Measurements from ENCODE around the gene LGALS9.

Gene LGALS9

GRCh38 chr17:27630607-27631410 is at the start of gene LGALS9:
LGALS9 (plus strand) TSS chr17:27631188; CDS start chr17:27631266, 78 bp downstream.
- peak in 1 of 2 donors; percentile 13 for DNase-seq (ENCODE audit: low read depth in 2 of 2)

- no peak for DNase-seq (ENCODE audit: low read depth in 2 of 2)
Measured at GRCh38 chr17:27582696-27583095, 48.3 kb upstream of the LGALS9 start.

GRCh38 chr17:27585153-27585681 is 45.8 kb upstream of the LGALS9 start:
- no peak for DNase-seq (ENCODE audit: low read depth in 2 of 2)

GRCh38 chr17:27585792-27586191 is 45.2 kb upstream of the LGALS9 start:
- DNase-seq (ENCODE audit: low read depth in 2 of 2) = no peak

GRCh38 chr17:27586203-27586721 is 44.7 kb upstream of the LGALS9 start:
- DNase-seq (ENCODE audit: low read depth in 2 of 2) = no peak

GRCh38 chr17:27588354-27588753 is 42.6 kb upstream of the LGALS9 start:
- no peak for DNase-seq (ENCODE audit: low read depth in 2 of 2)

GRCh38 chr17:27590864-27591263 is 40.1 kb upstream of the LGALS9 start:
- DNase-seq (ENCODE audit: low read depth in 2 of 2) = no peak

- DNase-seq (ENCODE audit: low read depth in 2 of 2) = no peak
Measured at GRCh38 chr17:27591986-27592385, 39.0 kb upstream of the LGALS9 start.

GRCh38 chr17:27593232-27593856 is 37.6 kb upstream of the LGALS9 start:
- no peak for DNase-seq (ENCODE audit: low read depth in 2 of 2)

- no peak for DNase-seq (ENCODE audit: low read depth in 2 of 2)
Measured at GRCh38 chr17:27593857-27594255, 37.1 kb upstream of the LGALS9 start.

- no peak for DNase-seq (ENCODE audit: low read depth in 2 of 2)
Measured at GRCh38 chr17:27595208-27595607, 35.8 kb upstream of the LGALS9 start.

- no peak for DNase-seq (ENCODE audit: low read depth in 2 of 2)
Measured at GRCh38 chr17:27596096-27596495, 34.9 kb upstream of the LGALS9 start.

GRCh38 chr17:27596566-27597187 is 34.3 kb upstream of the LGALS9 start:
- DNase-seq (ENCODE audit: low read depth in 2 of 2) = no peak

GRCh38 chr17:27597188-27597580 is 33.8 kb upstream of the LGALS9 start:
- DNase-seq (ENCODE audit: low read depth in 2 of 2) = no peak

- DNase-seq (ENCODE audit: low read depth in 2 of 2) = no peak
Measured at GRCh38 chr17:27597783-27598320, 33.1 kb upstream of the LGALS9 start.

- no peak for DNase-seq (ENCODE audit: low read depth in 2 of 2)
Measured at GRCh38 chr17:27598337-27599050, 32.5 kb upstream of the LGALS9 start.

- DNase-seq (ENCODE audit: low read depth in 2 of 2) = no peak
Measured at GRCh38 chr17:27600471-27600870, 30.5 kb upstream of the LGALS9 start.

- peak; percentile 62 to 76 for DNase-seq (ENCODE audit: low read depth in 2 of 2)
Measured at GRCh38 chr17:27601069-27601974, 29.7 kb upstream of the LGALS9 start.

GRCh38 chr17:27601975-27602302 is 29.0 kb upstream of the LGALS9 start:
- no peak for DNase-seq (ENCODE audit: low read depth in 2 of 2)

- peak; percentile 30 to 34 for DNase-seq (ENCODE audit: low read depth in 2 of 2)
Measured at GRCh38 chr17:27602721-27603420, 28.1 kb upstream of the LGALS9 start.
